ENCODE data around the gene SUDS3. TPM values are rescaled to one million over a fixed set of nuclear protein-coding genes. Genes with fewer than 3 reads are reported as not detected.

SUDS3 gene
- total RNA-seq, 1 donor from 2014 or later = 27.2 TPM

GRCh38 chr12:118358612-118359540 is 17.5 kb upstream of the SUDS3 start:
- H3K27ac Mint-ChIP-seq (ENCODE audit: unreplicated experiment) = peak overlapping the region; percentile 44
- no peak overlapping the region for H3K4me3 Mint-ChIP-seq (ENCODE audit: unreplicated experiment)
- TF ChIP-seq, protein P1, sequence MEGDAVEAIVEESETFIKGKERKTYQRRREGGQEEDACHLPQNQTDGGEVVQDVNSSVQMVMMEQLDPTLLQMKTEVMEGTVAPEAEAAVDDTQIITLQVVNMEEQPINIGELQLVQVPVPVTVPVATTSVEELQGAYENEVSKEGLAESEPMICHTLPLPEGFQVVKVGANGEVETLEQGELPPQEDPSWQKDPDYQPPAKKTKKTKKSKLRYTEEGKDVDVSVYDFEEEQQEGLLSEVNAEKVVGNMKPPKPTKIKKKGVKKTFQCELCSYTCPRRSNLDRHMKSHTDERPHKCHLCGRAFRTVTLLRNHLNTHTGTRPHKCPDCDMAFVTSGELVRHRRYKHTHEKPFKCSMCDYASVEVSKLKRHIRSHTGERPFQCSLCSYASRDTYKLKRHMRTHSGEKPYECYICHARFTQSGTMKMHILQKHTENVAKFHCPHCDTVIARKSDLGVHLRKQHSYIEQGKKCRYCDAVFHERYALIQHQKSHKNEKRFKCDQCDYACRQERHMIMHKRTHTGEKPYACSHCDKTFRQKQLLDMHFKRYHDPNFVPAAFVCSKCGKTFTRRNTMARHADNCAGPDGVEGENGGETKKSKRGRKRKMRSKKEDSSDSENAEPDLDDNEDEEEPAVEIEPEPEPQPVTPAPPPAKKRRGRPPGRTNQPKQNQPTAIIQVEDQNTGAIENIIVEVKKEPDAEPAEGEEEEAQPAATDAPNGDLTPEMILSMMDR (IDR thresholded peaks at IDR 0.05; ENCODE audit: unreplicated experiment) = no peak
- no peaks in the 10 kb centered on the region for H3K36me3 Mint-ChIP-seq (ENCODE audit: low read depth, unreplicated experiment)
- no peaks in the 10 kb centered on the region for H3K9me3 Mint-ChIP-seq (ENCODE audit: unreplicated experiment)
- DNase-seq (ENCODE audit: low spot score) = no peak
- peaks cover 18% of the 10 kb centered on the region for H3K4me1 Mint-ChIP-seq (ENCODE audit: unreplicated experiment)
- no peaks in the 10 kb centered on the region for H3K27me3 Mint-ChIP-seq (ENCODE audit: unreplicated experiment)

DNA sequence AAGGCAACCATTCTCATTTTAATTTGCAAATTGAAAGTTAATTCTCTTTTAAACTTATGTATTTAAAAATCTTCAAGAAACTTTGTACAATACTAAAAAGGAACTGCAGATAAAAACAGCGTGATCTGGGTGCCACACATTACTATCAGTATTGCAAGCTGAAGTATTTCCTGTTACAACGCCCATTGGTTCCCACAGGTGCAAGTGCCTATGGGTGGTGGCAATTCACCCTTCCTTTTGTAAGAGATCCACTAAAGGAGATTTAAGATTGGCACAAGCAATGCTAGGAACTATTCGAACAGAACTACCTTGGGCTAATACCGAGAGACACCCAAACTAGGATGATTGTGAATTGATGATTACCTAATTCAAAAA is 16.8 kb upstream of the SUDS3 start:
- no peak overlapping the region for H3K4me3 Mint-ChIP-seq (ENCODE audit: unreplicated experiment)
- TF ChIP-seq, protein P1 (IDR thresholded peaks at IDR 0.05; ENCODE audit: unreplicated experiment) = no peak
- H3K27ac Mint-ChIP-seq (ENCODE audit: unreplicated experiment) = no peak overlapping the region
- H3K36me3 Mint-ChIP-seq (ENCODE audit: low read depth, unreplicated experiment) = no peaks in the 10 kb centered on the region
- no peak for DNase-seq (ENCODE audit: low spot score)
- H3K9me3 Mint-ChIP-seq (ENCODE audit: unreplicated experiment) = no peaks in the 10 kb centered on the region
- H3K4me1 Mint-ChIP-seq (ENCODE audit: unreplicated experiment) = peaks cover 18% of the 10 kb centered on the region
- no peaks in the 10 kb centered on the region for H3K27me3 Mint-ChIP-seq (ENCODE audit: unreplicated experiment)

- H3K4me1 Mint-ChIP-seq (ENCODE audit: unreplicated experiment) = peaks cover 18% of the 10 kb centered on the region
- H3K36me3 Mint-ChIP-seq (ENCODE audit: low read depth, unreplicated experiment) = no peaks in the 10 kb centered on the region
- DNase-seq (ENCODE audit: low spot score) = no peak
- H3K27me3 Mint-ChIP-seq (ENCODE audit: unreplicated experiment) = no peaks in the 10 kb centered on the region
- TF ChIP-seq, protein P1 (IDR thresholded peaks at IDR 0.05; ENCODE audit: unreplicated experiment) = no peak
- no peaks in the 10 kb centered on the region for H3K9me3 Mint-ChIP-seq (ENCODE audit: unreplicated experiment)
- no peak overlapping the region for H3K4me3 Mint-ChIP-seq (ENCODE audit: unreplicated experiment)
- no peak overlapping the region for H3K27ac Mint-ChIP-seq (ENCODE audit: unreplicated experiment)
Observed at GRCh38 chr12:118361092-118361404, 15.3 kb upstream of the SUDS3 start.

GRCh38 chr12:118361889-118362288 is 14.5 kb upstream of the SUDS3 start:
- TF ChIP-seq, protein P1 (IDR thresholded peaks at IDR 0.05; ENCODE audit: unreplicated experiment) = no peak
- Mint-ChIP-seq H3K4me3 (ENCODE audit: unreplicated experiment) (no peak overlapping the region), H3K27me3 (ENCODE audit: unreplicated experiment) (no peaks in the 10 kb centered on the region), H3K27ac (ENCODE audit: unreplicated experiment) (no peak overlapping the region), H3K9me3 (ENCODE audit: unreplicated experiment) (no peaks in the 10 kb centered on the region), H3K36me3 (ENCODE audit: low read depth, unreplicated experiment) (no peaks in the 10 kb centered on the region), H3K4me1 (ENCODE audit: unreplicated experiment) (peaks cover 17% of the 10 kb centered on the region)
- DNase-seq (ENCODE audit: low spot score) = no peak

GRCh38 chr12:118368821-118369220 is 7.5 kb upstream of the SUDS3 start:
- no peaks in the 10 kb centered on the region for H3K9me3 Mint-ChIP-seq (ENCODE audit: unreplicated experiment)
- H3K27me3 Mint-ChIP-seq (ENCODE audit: unreplicated experiment) = peaks cover 2% of the 10 kb centered on the region
- TF ChIP-seq, protein P1 (IDR thresholded peaks at IDR 0.05; ENCODE audit: unreplicated experiment) = no peak
- DNase-seq (ENCODE audit: low spot score) = no peak
- no peak overlapping the region for H3K4me3 Mint-ChIP-seq (ENCODE audit: unreplicated experiment)
- H3K27ac Mint-ChIP-seq (ENCODE audit: unreplicated experiment) = no peak overlapping the region
- H3K36me3 Mint-ChIP-seq (ENCODE audit: low read depth, unreplicated experiment) = no peaks in the 10 kb centered on the region
- H3K4me1 Mint-ChIP-seq (ENCODE audit: unreplicated experiment) = peaks cover 5% of the 10 kb centered on the region
